Trophoblast cell (in vitro differentiated cells and primary cell): ENCODE data around the gene NLRX1.
"Not testable (repeated sequence)": the region's sequence is repeated elsewhere in the genome, so short reads cannot be mapped to it uniquely, and the experiment has no call there.

ENCODE experiments used
- DNase-seq, 2 donors: peaks; one replicate each; pipeline ENCODE4 v3.0.0-alpha.2; 2016
- H2AFZ ChIP-seq: 2 replicates; pipeline ENCODE4 v1.6.1; 2013; ENCODE audit warnings: low read length, moderate library complexity, mild to moderate bottlenecking; ENCODE audit not compliant: insufficient read depth, poor library complexity
- H2AK5ac ChIP-seq: 2 replicates; pipeline ENCODE4 v1.6.1; 2013; ENCODE audit warnings: mild to moderate bottlenecking, low read length
- H2BK120ac ChIP-seq: 2 replicates; pipeline ENCODE4 v1.6.1; 2013; ENCODE audit warnings: low read length, mild to moderate bottlenecking, moderate library complexity; ENCODE audit not compliant: insufficient read depth, poor library complexity
- H2BK12ac ChIP-seq: 2 replicates; pipeline ENCODE4 v1.6.1; 2013; ENCODE audit warnings: mild to moderate bottlenecking, low read length, moderate library complexity
- H2BK5ac ChIP-seq: 2 replicates; pipeline ENCODE4 v1.6.1; 2013; ENCODE audit warnings: low read length, low read depth, moderate library complexity, mild to moderate bottlenecking; ENCODE audit not compliant: poor library complexity
- H3K14ac ChIP-seq: 2 replicates; pipeline ENCODE4 v1.6.1; 2013; ENCODE audit warnings: mild to moderate bottlenecking, low read length
- H3K18ac ChIP-seq: 2 replicates; pipeline ENCODE4 v1.6.1; 2013; ENCODE audit warnings: mild to moderate bottlenecking, low read length
- H3K23ac ChIP-seq: 2 replicates; pipeline ENCODE4 v1.6.1; 2013; ENCODE audit warnings: low read length
- H3K27ac ChIP-seq: 2 replicates; pipeline ENCODE4 v1.5.1; 2013; ENCODE audit warnings: low read depth, mild to moderate bottlenecking, inconsistent platforms, low read length, moderate library complexity
- H3K27me3 ChIP-seq: 2 replicates; pipeline ENCODE4 v1.6.1; 2013; ENCODE audit warnings: inconsistent platforms, mild to moderate bottlenecking, low read length, moderate library complexity; ENCODE audit not compliant: insufficient read depth
- H3K36me3 ChIP-seq, 2 experiments: 1 replicate in 1 of 2; 2 replicates in 1 of 2; pipeline ENCODE4 v1.6.1; 2013; ENCODE audit warnings: low read length in 2 of 2, mild to moderate bottlenecking in 2 of 2, moderate library complexity in 1 of 2; ENCODE audit not compliant: insufficient read depth in 2 of 2, control insufficient read depth in 1 of 2
- H3K4ac ChIP-seq: 2 replicates; pipeline ENCODE4 v1.6.1; 2013; ENCODE audit warnings: low read depth, mild to moderate bottlenecking, low read length, moderate library complexity
- H3K4me1 ChIP-seq, 2 experiments: 1 replicate in 1 of 2; 2 replicates in 1 of 2; pipeline ENCODE4 v1.6.1; 2013; ENCODE audit warnings: low read length in 2 of 2, mild to moderate bottlenecking in 2 of 2, moderate library complexity in 1 of 2; ENCODE audit not compliant: insufficient read depth in 2 of 2, control insufficient read depth in 1 of 2
- H3K4me2 ChIP-seq: 2 replicates; pipeline ENCODE4 v1.6.1; 2013; ENCODE audit warnings: inconsistent platforms, mild to moderate bottlenecking, low read length, moderate library complexity
- H3K4me3 ChIP-seq: 2 replicates; pipeline ENCODE4 v1.5.1; 2013; ENCODE audit warnings: mild to moderate bottlenecking, low read depth, low read length, inconsistent platforms
- H3K79me1 ChIP-seq: one replicate; pipeline ENCODE4 v1.6.1; 2013; ENCODE audit warnings: low read length
- H3K79me2 ChIP-seq: 2 replicates; pipeline ENCODE4 v1.6.1; 2013; ENCODE audit warnings: low read length, mild to moderate bottlenecking; ENCODE audit not compliant: control insufficient read depth, insufficient read depth, poor library complexity
- H3K9ac ChIP-seq: 2 replicates; pipeline ENCODE4 v1.6.1; 2013; ENCODE audit warnings: mild to moderate bottlenecking, low read length
- H3K9me3 ChIP-seq: 2 replicates; pipeline ENCODE4 v1.6.1; 2013; ENCODE audit warnings: low read depth, mild to moderate bottlenecking, control low read depth, inconsistent platforms, low read length; ENCODE audit not compliant: insufficient read depth
- H4K12ac ChIP-seq: 2 replicates; pipeline ENCODE4 v1.6.1; 2013; ENCODE audit warnings: low read depth, mild to moderate bottlenecking, low read length, moderate library complexity
- H4K8ac ChIP-seq: 2 replicates; pipeline ENCODE4 v1.6.1; 2013; ENCODE audit warnings: low read depth, mild to moderate bottlenecking, low read length, moderate library complexity
- H4K91ac ChIP-seq: one replicate; pipeline ENCODE4 v1.6.1; 2013; ENCODE audit warnings: low read depth, mild to moderate bottlenecking, low read length, moderate library complexity
- WGBS: extraction: QIAGEN DNeasy Blood & Tissue Kit; methylation state at CpG from one replicate; pipeline ENCODE4 v1.1.7; 2013; ENCODE audit warnings: missing lambda C conversion rate; ENCODE audit not compliant: insufficient read length, insufficient coverage; ENCODE audit errors: extremely low coverage; 5-methylcytosine and 5-hydroxymethylcytosine counted together

The NLRX1 gene

DNA sequence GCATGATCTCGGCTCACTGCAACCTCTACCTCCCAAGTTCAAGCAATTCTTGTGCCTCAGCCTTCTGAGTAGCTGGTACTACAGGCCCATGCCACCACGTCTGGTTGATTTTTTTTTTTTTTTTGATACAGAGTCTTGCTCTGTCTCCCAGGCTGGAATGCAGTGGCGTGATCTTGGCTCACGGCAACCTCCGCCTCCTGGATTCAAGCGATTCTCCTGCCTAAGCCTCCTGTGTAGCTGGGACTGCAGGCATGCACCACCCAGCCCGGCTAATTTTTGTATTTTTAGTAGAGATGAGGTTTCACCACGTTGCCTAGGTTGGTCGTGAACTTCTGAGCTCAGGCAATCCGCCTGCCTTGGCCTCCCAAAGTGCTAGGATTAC lies 1.5 kb upstream of the NLRX1 start:
- not testable (repeated sequence) for H3K14ac ChIP-seq, H2BK120ac ChIP-seq, H4K91ac ChIP-seq, H3K79me1 ChIP-seq, H2BK12ac ChIP-seq, H3K4me3 ChIP-seq, H3K18ac ChIP-seq, DNase-seq, H3K79me2 ChIP-seq, H3K27me3 ChIP-seq, H3K36me3 ChIP-seq, H3K9me3 ChIP-seq, H2AFZ ChIP-seq, H4K12ac ChIP-seq, H3K4ac ChIP-seq, H2BK5ac ChIP-seq, H3K4me2 ChIP-seq, H3K27ac ChIP-seq, H3K23ac ChIP-seq, H3K9ac ChIP-seq, H3K4me1 ChIP-seq, H2AK5ac ChIP-seq, H4K8ac ChIP-seq
- no CpG with 5 or more reads among the region's 10 CpGs for WGBS

DNA sequence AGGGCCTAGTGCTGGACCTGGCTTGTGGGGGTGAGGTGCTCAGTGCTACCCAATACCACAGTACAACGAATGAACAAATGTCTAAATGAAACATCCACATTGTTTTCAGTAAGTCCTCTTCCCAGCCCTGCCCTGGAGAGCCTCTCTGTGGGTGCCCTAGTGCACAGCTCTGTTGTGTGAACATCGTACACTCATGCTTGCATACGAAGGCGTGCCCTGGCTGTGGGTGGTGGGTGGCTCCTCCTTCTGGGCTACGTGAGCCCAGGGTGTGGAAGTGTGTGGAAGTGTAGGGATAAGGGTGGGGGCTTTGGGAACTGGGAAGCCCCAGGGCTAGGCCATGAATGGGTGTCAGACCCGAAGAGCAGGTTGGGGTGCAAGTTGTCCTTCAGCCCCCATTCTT lies 592 bp upstream of the NLRX1 start:
- Histone ChIP-seq H3K4me1 (peaks cover 5 to 8% of the 10 kb centered on the region in 2 experiments), H3K18ac (no peak overlapping the region), H3K23ac (no peak overlapping the region), H2AK5ac (no peak overlapping the region), H3K9me3 (no peaks in the 10 kb centered on the region), H3K4me2 (no peak overlapping the region), H2BK120ac (no peak overlapping the region), H2BK5ac (no peak overlapping the region), H3K36me3 (no peaks in the 10 kb centered on the region), H3K14ac (no peak overlapping the region), H4K8ac (no peak overlapping the region), H3K4me3 (no peak overlapping the region), H3K27ac (no peak overlapping the region), H3K79me1 (peaks cover 8% of the 10 kb centered on the region), H3K9ac (no peak overlapping the region), H3K27me3 (no peaks in the 10 kb centered on the region), H3K4ac (no peak overlapping the region), H4K12ac (peak overlapping the region; percentile 44), H2AFZ (no peak overlapping the region), H2BK12ac (peak overlapping the region; percentile 10), H3K79me2 (peaks cover 5% of the 10 kb centered on the region), H4K91ac (no peak overlapping the region)
- WGBS = no CpG with 5 or more reads among the region's 6 CpGs
- no peak for DNase-seq

DNA sequence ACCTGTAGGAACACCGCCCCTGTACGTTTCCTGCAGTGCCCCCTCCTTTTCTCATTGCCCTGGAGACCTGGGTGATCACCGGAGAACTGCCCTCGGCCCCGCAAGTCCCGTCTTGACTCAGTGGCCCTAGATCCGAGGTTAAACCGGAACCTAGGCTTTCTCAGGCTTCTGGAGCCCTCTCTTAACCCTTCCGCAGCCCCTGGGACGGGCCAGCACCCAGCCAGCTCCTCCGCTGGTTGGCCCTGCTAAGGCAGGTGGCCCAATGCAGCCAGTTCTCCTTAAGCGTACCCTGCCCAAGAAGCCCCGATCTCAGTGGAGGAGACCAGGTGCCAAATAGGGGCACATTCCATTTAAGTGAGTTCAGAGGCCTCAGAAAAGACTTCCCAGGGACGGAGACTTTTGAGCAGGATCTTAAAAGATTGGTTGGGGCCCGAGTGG lies 776 bp downstream of the NLRX1 start:
- peak overlapping the region; percentile 98 for H2AFZ ChIP-seq
- H2BK5ac ChIP-seq = peak overlapping the region; percentile 75

DNA sequence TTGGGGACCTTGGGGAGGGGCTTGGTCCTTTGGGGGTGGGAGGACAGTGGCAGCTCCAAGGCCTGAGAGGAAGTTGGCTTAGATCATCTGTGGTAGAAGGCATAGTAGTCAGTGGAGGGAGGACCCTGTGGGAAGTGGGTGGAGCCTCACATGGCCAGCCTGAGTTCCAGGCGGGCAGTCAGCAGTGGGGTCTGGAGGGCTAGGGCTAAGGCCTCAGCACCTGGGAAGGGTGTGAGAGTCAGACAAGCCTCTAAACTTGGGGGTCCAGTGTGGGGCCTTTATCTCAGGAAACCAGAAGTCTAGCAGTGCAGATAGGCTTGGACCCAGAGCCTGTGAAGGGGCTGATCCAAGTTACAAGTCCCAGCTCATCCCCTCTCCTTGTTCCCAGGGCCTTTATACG lies 4.0 kb downstream of the NLRX1 start:
- no peaks in the 10 kb centered on the region for H3K27me3 ChIP-seq
- WGBS = no CpG with 5 or more reads among the region's 2 CpGs
- no peak overlapping the region for H3K23ac ChIP-seq
- H4K91ac ChIP-seq = no peak overlapping the region
- H3K79me2 ChIP-seq = peaks cover 5% of the 10 kb centered on the region
- no peak overlapping the region for H3K14ac ChIP-seq
- H3K18ac ChIP-seq = no peak overlapping the region
- no peak overlapping the region for H3K4ac ChIP-seq
- peaks cover 0 to 4% of the 10 kb centered on the region in 2 experiments for H3K36me3 ChIP-seq
- peaks cover 4 to 10% of the 10 kb centered on the region in 2 experiments for H3K4me1 ChIP-seq
- no peak overlapping the region for H4K8ac ChIP-seq
- no peak overlapping the region for H3K4me2 ChIP-seq
- H3K27ac ChIP-seq = no peak overlapping the region
- no peaks in the 10 kb centered on the region for H3K9me3 ChIP-seq
- peaks cover 8% of the 10 kb centered on the region for H3K79me1 ChIP-seq
- no peak overlapping the region for H2BK5ac ChIP-seq
- DNase-seq = no peak
- H2BK12ac ChIP-seq = no peak overlapping the region
- no peak overlapping the region for H4K12ac ChIP-seq
- H2AK5ac ChIP-seq = no peak overlapping the region
- H3K9ac ChIP-seq = no peak overlapping the region
- H2AFZ ChIP-seq = no peak overlapping the region
- no peak overlapping the region for H2BK120ac ChIP-seq
- H3K4me3 ChIP-seq = no peak overlapping the region

More for the DNA sequence above, 776 bp downstream of the NLRX1 start:
- H3K4ac ChIP-seq = peak overlapping the region; percentile 92
- H4K12ac ChIP-seq = peak overlapping the region; percentile 83
- no peak overlapping the region for H2AK5ac ChIP-seq
- peak overlapping the region; percentile 89 for H2BK120ac ChIP-seq
- peak overlapping the region; percentile 80 for H3K4me3 ChIP-seq
- H3K4me1 ChIP-seq = peaks cover 5 to 8% of the 10 kb centered on the region in 2 experiments
- H4K8ac ChIP-seq = peak overlapping the region; percentile 99
- peak overlapping the region; percentile 88 for H3K9ac ChIP-seq
- peak overlapping the region; percentile 96 for H3K4me2 ChIP-seq
- peak overlapping the region; percentile 75 for H3K27ac ChIP-seq
- no peaks in the 10 kb centered on the region for H3K36me3 ChIP-seq
- H3K18ac ChIP-seq = peak overlapping the region; percentile 94
- no peaks in the 10 kb centered on the region for H3K9me3 ChIP-seq
- peak overlapping the region; percentile 97 for H4K91ac ChIP-seq
- H3K79me2 ChIP-seq = peaks cover 5% of the 10 kb centered on the region
- WGBS = no CpG with 5 or more reads among the region's 15 CpGs
- peak overlapping the region; percentile 94 for H3K14ac ChIP-seq
- H3K79me1 ChIP-seq = peaks cover 8% of the 10 kb centered on the region
- DNase-seq = peak; percentile 78 to 82
- peak overlapping the region; percentile 18 for H2BK12ac ChIP-seq
- H3K27me3 ChIP-seq = no peaks in the 10 kb centered on the region
- no peak overlapping the region for H3K23ac ChIP-seq
